ENCODE measurements around the gene RTL1. TPM values are rescaled to one million over a fixed set of nuclear protein-coding genes. Genes with fewer than 3 reads are reported as not detected.

The RTL1 gene
- total RNA-seq, 1 experiment from 2014 or later: not detected

GRCh38 chr14:100930270-100930669, 26.7 kb upstream of the RTL1 start:
- no peak overlapping the region for H2BK12ac ChIP-seq (ENCODE audit: insufficient read length, low read depth, low read length)
- no peak overlapping the region for H3K23ac ChIP-seq (ENCODE audit: insufficient read length, low read depth, low read length)
- no peak overlapping the region for H3K27ac Mint-ChIP-seq
- H3K4me3 Mint-ChIP-seq: no peak overlapping the region
- peaks cover 10 to 11% of the 10 kb centered on the region in 2 experiments for H3K9me3 Mint-ChIP-seq
- DNase-seq: no peak
- H4K91ac ChIP-seq (ENCODE audit: insufficient read length, low read depth, low read length): no peak overlapping the region
- no peak overlapping the region for H3K4me2 ChIP-seq (ENCODE audit: insufficient read depth, insufficient read length, low read length)
- WGBS (ENCODE audit: extremely low coverage, insufficient read length, low lambda C conversion rate): no CpG with 5 or more reads among the region's 2 CpGs
- no peak overlapping the region for H4K8ac ChIP-seq (replicated peaks; ENCODE audit: insufficient read length, low read depth, low read length)
- no peak overlapping the region for H2BK20ac ChIP-seq (ENCODE audit: low read depth, low read length, poor library complexity, severe bottlenecking)
- no peak overlapping the region for H2BK5ac ChIP-seq (ENCODE audit: insufficient read length, low read length)
- no peak overlapping the region for H4K5ac ChIP-seq (ENCODE audit: insufficient read length, low read depth, low read length)
- no peaks in the 10 kb centered on the region for H3K79me1 ChIP-seq (ENCODE audit: insufficient read depth, low read depth, low read length, poor library complexity, severe bottlenecking)
- no peak overlapping the region for H3K14ac ChIP-seq (ENCODE audit: insufficient read depth, low read length)
- no peak overlapping the region for H2BK15ac ChIP-seq (ENCODE audit: low read depth, low read length)
- H3K27me3 Mint-ChIP-seq (ENCODE audit: low read depth): peaks cover 23% of the 10 kb centered on the region
- no peak overlapping the region for H3K56ac ChIP-seq (ENCODE audit: insufficient read length, low read depth, low read length)
- no peaks in the 10 kb centered on the region for H4K20me1 ChIP-seq (ENCODE audit: control insufficient read depth, insufficient read depth, insufficient read length)
- no peaks in the 10 kb centered on the region for H3K4me1 Mint-ChIP-seq
- no peaks in the 10 kb centered on the region for H3K9me3 ChIP-seq (ENCODE audit: control insufficient read depth, low read depth, low read length)
- no peaks in the 10 kb centered on the region for H3K27me3 ChIP-seq (ENCODE audit: insufficient read depth, low read length)
- H3K23me2 ChIP-seq (ENCODE audit: insufficient read length, low read depth, low read length, poor library complexity, severe bottlenecking): no peaks in the 10 kb centered on the region
- H2AFZ ChIP-seq (ENCODE audit: low read length): no peak overlapping the region
- no peak overlapping the region for H3K27ac ChIP-seq (ENCODE audit: insufficient read length, low read depth, low read length)
- H3K4me1 ChIP-seq (ENCODE audit: insufficient read depth, low read length): no peaks in the 10 kb centered on the region
- no peaks in the 10 kb centered on the region for H3K36me3 Mint-ChIP-seq (ENCODE audit: insufficient read depth in 1 of 3, low read depth in 3 of 3)
- H2BK120ac ChIP-seq (ENCODE audit: low read depth, low read length, poor library complexity, severe bottlenecking): no peak overlapping the region
- no peak overlapping the region for H3T11ph ChIP-seq (ENCODE audit: low read length)
- H2AK5ac ChIP-seq (ENCODE audit: insufficient read length, low read length): no peak overlapping the region
- TF ChIP-seq CTCF (conservative IDR thresholded peaks at IDR 0.05): no peak
- H3K18ac ChIP-seq (ENCODE audit: insufficient read length, low read depth, low read length): no peak overlapping the region
- no peaks in the 10 kb centered on the region for H3K79me2 ChIP-seq (ENCODE audit: insufficient read depth, low read length)
- no peak overlapping the region for H3K4ac ChIP-seq (ENCODE audit: low read depth, low read length)
- no peak overlapping the region for H3K9ac ChIP-seq (ENCODE audit: extremely low read depth, insufficient read length, low read length)

Measured in H9 (cell line).